Trophoblast cell (in vitro differentiated cells and primary cell): ENCODE measurements around the gene STX3.

ENCODE experiments used
- DNase-seq, 2 donors: peaks; one replicate each; pipeline ENCODE4 v3.0.0-alpha.2; 2016
- H2AFZ ChIP-seq: 2 replicates; pipeline ENCODE4 v1.6.1; 2013; ENCODE audit warnings: low read length, moderate library complexity, mild to moderate bottlenecking; ENCODE audit not compliant: insufficient read depth, poor library complexity
- H2AK5ac ChIP-seq: 2 replicates; pipeline ENCODE4 v1.6.1; 2013; ENCODE audit warnings: mild to moderate bottlenecking, low read length
- H2BK120ac ChIP-seq: 2 replicates; pipeline ENCODE4 v1.6.1; 2013; ENCODE audit warnings: low read length, mild to moderate bottlenecking, moderate library complexity; ENCODE audit not compliant: insufficient read depth, poor library complexity
- H2BK12ac ChIP-seq: 2 replicates; pipeline ENCODE4 v1.6.1; 2013; ENCODE audit warnings: mild to moderate bottlenecking, low read length, moderate library complexity
- H2BK5ac ChIP-seq: 2 replicates; pipeline ENCODE4 v1.6.1; 2013; ENCODE audit warnings: low read length, low read depth, moderate library complexity, mild to moderate bottlenecking; ENCODE audit not compliant: poor library complexity
- H3K14ac ChIP-seq: 2 replicates; pipeline ENCODE4 v1.6.1; 2013; ENCODE audit warnings: mild to moderate bottlenecking, low read length
- H3K18ac ChIP-seq: 2 replicates; pipeline ENCODE4 v1.6.1; 2013; ENCODE audit warnings: mild to moderate bottlenecking, low read length
- H3K23ac ChIP-seq: 2 replicates; pipeline ENCODE4 v1.6.1; 2013; ENCODE audit warnings: low read length
- H3K27ac ChIP-seq: 2 replicates; pipeline ENCODE4 v1.5.1; 2013; ENCODE audit warnings: low read depth, mild to moderate bottlenecking, inconsistent platforms, low read length, moderate library complexity
- H3K27me3 ChIP-seq: 2 replicates; pipeline ENCODE4 v1.6.1; 2013; ENCODE audit warnings: inconsistent platforms, mild to moderate bottlenecking, low read length, moderate library complexity; ENCODE audit not compliant: insufficient read depth
- H3K36me3 ChIP-seq, 2 experiments: 1 replicate in 1 of 2; 2 replicates in 1 of 2; pipeline ENCODE4 v1.6.1; 2013; ENCODE audit warnings: low read length in 2 of 2, mild to moderate bottlenecking in 2 of 2, moderate library complexity in 1 of 2; ENCODE audit not compliant: insufficient read depth in 2 of 2, control insufficient read depth in 1 of 2
- H3K4ac ChIP-seq: 2 replicates; pipeline ENCODE4 v1.6.1; 2013; ENCODE audit warnings: low read depth, mild to moderate bottlenecking, low read length, moderate library complexity
- H3K4me1 ChIP-seq, 2 experiments: 1 replicate in 1 of 2; 2 replicates in 1 of 2; pipeline ENCODE4 v1.6.1; 2013; ENCODE audit warnings: low read length in 2 of 2, mild to moderate bottlenecking in 2 of 2, moderate library complexity in 1 of 2; ENCODE audit not compliant: insufficient read depth in 2 of 2, control insufficient read depth in 1 of 2
- H3K4me2 ChIP-seq: 2 replicates; pipeline ENCODE4 v1.6.1; 2013; ENCODE audit warnings: inconsistent platforms, mild to moderate bottlenecking, low read length, moderate library complexity
- H3K4me3 ChIP-seq: 2 replicates; pipeline ENCODE4 v1.5.1; 2013; ENCODE audit warnings: mild to moderate bottlenecking, low read depth, low read length, inconsistent platforms
- H3K79me1 ChIP-seq: one replicate; pipeline ENCODE4 v1.6.1; 2013; ENCODE audit warnings: low read length
- H3K79me2 ChIP-seq: 2 replicates; pipeline ENCODE4 v1.6.1; 2013; ENCODE audit warnings: low read length, mild to moderate bottlenecking; ENCODE audit not compliant: control insufficient read depth, insufficient read depth, poor library complexity
- H3K9ac ChIP-seq: 2 replicates; pipeline ENCODE4 v1.6.1; 2013; ENCODE audit warnings: mild to moderate bottlenecking, low read length
- H3K9me3 ChIP-seq: 2 replicates; pipeline ENCODE4 v1.6.1; 2013; ENCODE audit warnings: low read depth, mild to moderate bottlenecking, control low read depth, inconsistent platforms, low read length; ENCODE audit not compliant: insufficient read depth
- H4K12ac ChIP-seq: 2 replicates; pipeline ENCODE4 v1.6.1; 2013; ENCODE audit warnings: low read depth, mild to moderate bottlenecking, low read length, moderate library complexity
- H4K8ac ChIP-seq: 2 replicates; pipeline ENCODE4 v1.6.1; 2013; ENCODE audit warnings: low read depth, mild to moderate bottlenecking, low read length, moderate library complexity
- H4K91ac ChIP-seq: one replicate; pipeline ENCODE4 v1.6.1; 2013; ENCODE audit warnings: low read depth, mild to moderate bottlenecking, low read length, moderate library complexity
- WGBS: extraction: QIAGEN DNeasy Blood & Tissue Kit; methylation state at CpG from one replicate; pipeline ENCODE4 v1.1.7; 2013; ENCODE audit warnings: missing lambda C conversion rate; ENCODE audit not compliant: insufficient read length, insufficient coverage; ENCODE audit errors: extremely low coverage; 5-methylcytosine and 5-hydroxymethylcytosine counted together

STX3 gene

GRCh38 chr11:59785818-59786217, 30.6 kb downstream of the STX3 start:
- no CpG with 5 or more reads among the region's 4 CpGs for WGBS
- Histone ChIP-seq H3K4me3 (no peak overlapping the region), H3K4me2 (no peak overlapping the region), H3K9ac (no peak overlapping the region), H3K18ac (no peak overlapping the region), H4K91ac (no peak overlapping the region), H3K27ac (no peak overlapping the region), H3K4me1 (peaks cover 17 to 21% of the 10 kb centered on the region in 2 experiments), H2BK12ac (peak overlapping the region; percentile 23), H3K23ac (no peak overlapping the region), H2BK5ac (no peak overlapping the region), H4K12ac (no peak overlapping the region), H3K36me3 (peaks cover 7 to 15% of the 10 kb centered on the region in 2 experiments), H3K27me3 (no peaks in the 10 kb centered on the region), H4K8ac (no peak overlapping the region), H3K79me2 (peaks cover 4% of the 10 kb centered on the region), H3K9me3 (peaks cover 2% of the 10 kb centered on the region), H3K4ac (no peak overlapping the region), H2BK120ac (no peak overlapping the region), H2AK5ac (peak overlapping the region; percentile 60), H2AFZ (no peak overlapping the region), H3K14ac (no peak overlapping the region), H3K79me1 (peaks cover 11% of the 10 kb centered on the region)
- DNase-seq = no peak

GRCh38 chr11:59787255-59787588, 32.0 kb downstream of the STX3 start:
- no peak overlapping the region for H4K12ac ChIP-seq
- H3K79me2 ChIP-seq = peaks cover 6% of the 10 kb centered on the region
- peak overlapping the region; percentile 92 for H2BK5ac ChIP-seq
- H2BK120ac ChIP-seq = peak overlapping the region; percentile 86
- H2AK5ac ChIP-seq = peak overlapping the region; percentile 77
- H3K4ac ChIP-seq = peak overlapping the region; percentile 81
- peak overlapping the region; percentile 77 for H4K8ac ChIP-seq
- H3K79me1 ChIP-seq = peaks cover 13% of the 10 kb centered on the region
- peak overlapping the region; percentile 77 for H2BK12ac ChIP-seq
- peak overlapping the region; percentile 95 for H4K91ac ChIP-seq
- no peak overlapping the region for H3K23ac ChIP-seq
- no peak overlapping the region for H3K4me2 ChIP-seq
- no peak overlapping the region for H3K4me3 ChIP-seq
- H3K36me3 ChIP-seq = peaks cover 14 to 24% of the 10 kb centered on the region in 2 experiments
- H3K4me1 ChIP-seq = peaks cover 24 to 33% of the 10 kb centered on the region in 2 experiments
- no peak overlapping the region for H3K9ac ChIP-seq
- peak overlapping the region; percentile 96 for H3K27ac ChIP-seq
- peak overlapping the region; percentile 75 for H3K14ac ChIP-seq
- peaks cover 2% of the 10 kb centered on the region for H3K9me3 ChIP-seq
- no peak for DNase-seq
- H2AFZ ChIP-seq = peak overlapping the region; percentile 62
- peak overlapping the region; percentile 88 for H3K18ac ChIP-seq
- no peaks in the 10 kb centered on the region for H3K27me3 ChIP-seq
- WGBS = no CpG with 5 or more reads among the region's 4 CpGs

- Histone ChIP-seq H3K9ac (no peak overlapping the region), H3K18ac (no peak overlapping the region), H2BK5ac (peak overlapping the region; percentile 92), H3K4me1 (peaks cover 24 to 33% of the 10 kb centered on the region in 2 experiments), H4K8ac (no peak overlapping the region), H3K4ac (no peak overlapping the region), H3K23ac (no peak overlapping the region), H3K27ac (peak overlapping the region; percentile 96), H3K9me3 (peaks cover 2% of the 10 kb centered on the region), H3K36me3 (peaks cover 14 to 29% of the 10 kb centered on the region in 2 experiments), H3K14ac (no peak overlapping the region), H3K79me1 (peaks cover 13% of the 10 kb centered on the region), H4K91ac (no peak overlapping the region), H2BK12ac (no peak overlapping the region), H2AK5ac (no peak overlapping the region), H4K12ac (no peak overlapping the region), H3K4me3 (no peak overlapping the region), H3K79me2 (peaks cover 6% of the 10 kb centered on the region), H3K4me2 (peak overlapping the region; percentile 8), H2BK120ac (no peak overlapping the region), H2AFZ (no peak overlapping the region), H3K27me3 (no peaks in the 10 kb centered on the region)
- DNase-seq = no peak
- WGBS = no CpG with 5 or more reads among the region's 3 CpGs
Observed at GRCh38 chr11:59787816-59788215, 32.6 kb downstream of the STX3 start.

- Histone ChIP-seq H4K8ac (no peak overlapping the region), H2BK5ac (no peak overlapping the region), H3K36me3 (peaks cover 33 to 51% of the 10 kb centered on the region in 2 experiments), H3K4me2 (no peak overlapping the region), H3K9ac (no peak overlapping the region), H3K14ac (no peak overlapping the region), H3K4ac (no peak overlapping the region), H3K9me3 (peaks cover 4% of the 10 kb centered on the region), H3K4me3 (no peak overlapping the region), H3K23ac (no peak overlapping the region), H3K79me2 (peaks cover 3% of the 10 kb centered on the region), H3K27ac (no peak overlapping the region), H4K91ac (no peak overlapping the region), H3K4me1 (peaks cover 24 to 33% of the 10 kb centered on the region in 2 experiments), H2BK120ac (no peak overlapping the region), H3K27me3 (no peaks in the 10 kb centered on the region), H3K79me1 (peaks cover 13% of the 10 kb centered on the region), H2AK5ac (no peak overlapping the region), H2AFZ (no peak overlapping the region), H3K18ac (no peak overlapping the region), H2BK12ac (no peak overlapping the region), H4K12ac (no peak overlapping the region)
- WGBS = no CpG with 5 or more reads among the region's 4 CpGs
- peak; percentile 30 to 64 for DNase-seq
Observed at GRCh38 chr11:59791639-59792038, 36.5 kb downstream of the STX3 start.
